K562 (cell line): ENCODE data around the gene PELI3. TPM values are rescaled to one million over a fixed set of nuclear protein-coding genes. Genes with fewer than 3 reads are reported as not detected.

Experiments
- ASH1L ChIP-seq: fragments of 450-650 bp; IDR thresholded peaks from 2 replicates; pipeline ENCODE4 v1.6.1; 2018; ENCODE audit warnings: borderline replicate concordance, mild to moderate bottlenecking, low read depth; ENCODE audit not compliant: partially characterized antibody
- BACH1 ChIP-seq: fragments of 200-800 bp; sonication (Bioruptor generic); IDR thresholded peaks from 2 replicates; pipeline ENCODE4 v1.6.1; 2016; ENCODE audit warnings: missing genetic modification characterization, missing compliant biosample characterization
- CHD2 ChIP-seq: IDR thresholded peaks from 2 replicates; pipeline ENCODE4 v1.6.1; 2011; ENCODE audit warnings: low read depth, low read length
- CTBP1 ChIP-seq: fragments of 450-650 bp; IDR thresholded peaks from 2 replicates; pipeline ENCODE4 v1.6.1; 2016; ENCODE audit warnings: borderline replicate concordance
- FOXK1 ChIP-seq: sonication (generic); formaldehyde crosslinking; IDR thresholded peaks from 2 replicates; pipeline ENCODE4 v1.8.0; 2022; ENCODE audit warnings: missing genetic modification reagents, mild to moderate bottlenecking, borderline replicate concordance
- HDAC2 ChIP-seq: fragments of 450-650 bp; IDR thresholded peaks from 2 replicates; pipeline ENCODE4 v1.6.1; 2016; ENCODE audit warnings: mild to moderate bottlenecking
- HES1 ChIP-seq: fragments of 450-650 bp; IDR thresholded peaks from 2 replicates; pipeline ENCODE4 v1.6.1; 2016; ENCODE audit warnings: low read depth, mild to moderate bottlenecking, moderate library complexity
- MAFK ChIP-seq: IDR thresholded peaks from 2 replicates; pipeline ENCODE4 v1.6.1; 2011; ENCODE audit warnings: low read length, improper control_type of control experiment
- MGA ChIP-seq: fragments of 450-650 bp; IDR thresholded peaks from 2 replicates; pipeline ENCODE4 v1.6.1; 2016; ENCODE audit warnings: mild to moderate bottlenecking, moderate library complexity
- NR2F6 ChIP-seq: fragments of 450-650 bp; formaldehyde crosslinking; IDR thresholded peaks from 2 replicates; pipeline ENCODE4 v1.4.0; 2020; ENCODE audit warnings: mild to moderate bottlenecking
- TCF7L2 ChIP-seq: fragments of 150-350 bp; IDR thresholded peaks from 2 replicates; pipeline ENCODE4 v1.6.1; 2016; ENCODE audit warnings: low read depth, mild to moderate bottlenecking, low read length, moderate library complexity
- TEAD1 ChIP-seq, 2 experiments: fragments of 450-650 bp in 1 of 2; sonication (generic) in 1 of 2; formaldehyde crosslinking; IDR thresholded peaks; 2 replicates each; pipeline versions ENCODE4 v1.4.0 to v1.8.0; 2020 to 2022; ENCODE audit warnings: mild to moderate bottlenecking in 2 of 2, missing genetic modification reagents in 1 of 2
- TRIM24 ChIP-seq, 2 experiments: fragments of 450-650 bp; IDR thresholded peaks; 2 replicates each; pipeline ENCODE4 v1.6.1; 2016
- ZNF175 ChIP-seq: fragments of 200-800 bp; sonication (Bioruptor generic); IDR thresholded peaks from 2 replicates; pipeline ENCODE4 v1.6.1; 2016; ENCODE audit warnings: low read depth, mild to moderate bottlenecking, missing genetic modification characterization, missing compliant biosample characterization
- polyA plus RNA-seq, 8 experiments: library from polyadenylated mRNA; depleted of rRNA in 4 of 8; stranded (reverse) in 5 of 8; unstranded in 3 of 8; fragments of >200 nt; fragmentation: Nextera tagmentation in 2 of 8; fragmentation: Illumina TruSeq in 1 of 8; extraction: Ambion mirVana in 2 of 8; extraction: Trizol in 1 of 8; gene quantifications; 2 replicates each; pipeline versions ENCODE4 v1.2.1 to v1.2.3, GENCODE V29; 2011 to 2014; ENCODE audit warnings: inconsistent platforms in 1 of 8, missing spikeins in 1 of 8
- total RNA-seq, 7 experiments: library from RNA; depleted of rRNA in 6 of 7; stranded (reverse); fragments of >200 nt in 6 of 7; fragmentation: Illumina TruSeq in 2 of 7; extraction: Trizol in 2 of 7; gene quantifications; 2 replicates each; pipeline versions ENCODE4 v1.2.1 to v1.2.3, GENCODE V29; 2011 to 2021; ENCODE audit warnings: low replicate concordance in 1 of 7
- TF ChIP-seq, protein P1 (sequence below): fragments of 450-650 bp; IDR thresholded peaks from 2 replicates; pipeline ENCODE4 v1.6.1; 2016; ENCODE audit warnings: antibody characterized with exemption

Gene PELI3
- total and polyA plus RNA-seq, 9 of the 15 experiments (the other 6 are each of a cell fraction or from before 2014, with no cell fraction given), result 0.17 to 4.2 (median 1.9) TPM

DNA sequence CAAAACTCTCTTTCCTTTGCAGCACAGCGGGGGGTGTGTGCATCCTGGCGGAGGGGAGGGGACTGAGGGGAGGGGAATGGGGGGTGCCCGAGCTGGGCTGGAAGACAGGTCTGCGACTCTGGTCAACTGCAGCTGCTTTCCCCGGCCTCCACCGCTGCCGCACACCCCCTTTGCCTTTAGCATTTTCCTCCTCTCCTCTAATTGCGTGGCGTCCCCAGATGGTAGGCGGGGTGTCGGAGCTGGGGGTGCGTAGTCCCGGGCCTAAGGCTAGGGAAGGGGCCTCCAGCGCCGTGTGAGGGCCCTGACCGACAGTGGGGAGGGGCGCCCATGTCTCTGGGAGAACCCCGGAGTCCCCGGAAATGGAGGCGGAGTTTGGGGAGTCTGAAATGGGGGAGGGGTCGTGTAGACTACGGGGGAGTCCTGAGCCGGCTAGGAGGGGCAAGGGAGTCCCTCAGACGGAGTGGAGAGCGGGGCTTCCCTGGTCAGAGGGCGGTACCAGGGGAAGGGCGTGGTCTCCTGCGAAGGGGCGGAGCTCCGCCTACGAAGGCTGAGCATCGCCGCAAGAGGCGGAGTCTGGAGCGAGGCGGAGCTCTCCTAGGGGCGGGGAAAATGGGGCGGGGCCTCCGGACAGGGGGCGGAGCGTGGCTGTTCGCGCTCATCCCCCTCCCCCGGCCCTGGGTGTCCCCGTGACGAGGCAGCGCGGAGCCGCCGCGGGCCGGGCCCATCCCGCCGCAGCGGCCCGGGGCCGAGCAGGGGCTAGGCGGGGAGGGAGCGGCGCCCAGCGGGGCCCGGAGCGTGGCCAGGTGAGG, at the start of gene PELI3 (continued):
- TF ChIP-seq BACH1 (tag) (no peak), MGA (no peak), TRIM24 (IDR thresholded peaks at IDR 0.05) (no peak), MAFK (no peak), CHD2 (no peak), TEAD1 (CRISPR knock-in tag; IDR thresholded peaks at IDR 0.05) (0 out of 4 replicates have a peak, but pooled peaks of 1 of the 2 experiments have one; percentile 25), HES1 (no peak), ASH1L (no peak), CTBP1 (no peak), TCF7L2 (no peak), ZNF175 (CRISPR knock-in tag) (no peak), HDAC2 (0 out of 2 replicates have a peak, but pooled peaks have one; percentile 32), FOXK1 (CRISPR knock-in tag) (no peak), NR2F6 (no peak)
- TF ChIP-seq, protein P1, sequence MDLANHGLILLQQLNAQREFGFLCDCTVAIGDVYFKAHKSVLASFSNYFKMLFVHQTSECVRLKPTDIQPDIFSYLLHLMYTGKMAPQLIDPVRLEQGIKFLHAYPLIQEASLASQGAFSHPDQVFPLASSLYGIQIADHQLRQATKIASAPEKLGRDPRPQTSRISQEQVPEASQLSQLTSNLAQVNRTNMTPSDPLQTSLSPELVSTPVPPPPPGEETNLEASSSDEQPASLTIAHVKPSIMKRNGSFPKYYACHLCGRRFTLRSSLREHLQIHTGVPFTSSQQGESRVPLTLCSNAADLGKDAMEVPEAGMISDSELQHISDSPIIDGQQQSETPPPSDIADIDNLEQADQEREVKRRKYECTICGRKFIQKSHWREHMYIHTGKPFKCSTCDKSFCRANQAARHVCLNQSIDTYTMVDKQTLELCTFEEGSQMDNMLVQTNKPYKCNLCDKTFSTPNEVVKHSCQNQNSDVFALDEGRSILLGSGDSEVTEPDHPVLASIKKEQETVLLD, result 0 out of 2 replicates have a peak, but pooled peaks have one; percentile 27
